HL-60/S4 treated with phorbol 12-myristate 13-acetate at 8.2 ng/mL for 4 days and 3 days (cell line): ENCODE data around the gene PTOV1.

Experiments used
- in situ Hi-C: fragments of 300-500 bp; cut with MboI; formaldehyde crosslinking; loops from 2 replicates; pipeline ENCODE4 v1.15.0; 2022; ENCODE audit warnings: low sequenced_read_pairs

The PTOV1 gene

GRCh38 chr19:49858088-49858985 is 7.4 kb downstream of the PTOV1 start:
- in situ Hi-C loops: no loop called here

GRCh38 chr19:49859682-49860335 is 8.8 kb downstream of the PTOV1 start:
- in situ Hi-C loops: no loop called here

- in situ Hi-C loops: no loop called here
Measured at GRCh38 chr19:49860336-49861102, 9.6 kb downstream of the PTOV1 start.

GRCh38 chr19:49861107-49861506 is 10.1 kb downstream of the PTOV1 start:
- in situ Hi-C loops: no loop called here

GRCh38 chr19:49861541-49862378 is 10.8 kb downstream of the PTOV1 start:
- in situ Hi-C loops: no loop called here

GRCh38 chr19:49862391-49863253 is 11.7 kb downstream of the PTOV1 start:
- in situ Hi-C loops: no loop called here

- in situ Hi-C loops: no loop called here
Measured at GRCh38 chr19:49863254-49863934, 12.4 kb downstream of the PTOV1 start.

GRCh38 chr19:49863935-49864320 is 13.0 kb downstream of the PTOV1 start:
- in situ Hi-C loops: no loop called here

GRCh38 chr19:49864890-49865289 is 13.9 kb downstream of the PTOV1 start:
- in situ Hi-C loops: no loop called here

- in situ Hi-C loops: no loop called here
Measured at GRCh38 chr19:49866933-49867782, 16.2 kb downstream of the PTOV1 start, which contains the start of gene PNKP. Gene PNKP, minus strand, starts transcription at chr19:49867576. Its CDS starts 372 bp downstream, at chr19:49867204.

GRCh38 chr19:49869009-49869483 is 18.1 kb downstream of the PTOV1 start:
- in situ Hi-C loops: no loop called here

- in situ Hi-C loops: no loop called here
Measured at GRCh38 chr19:49869484-49870308, 18.7 kb downstream of the PTOV1 start.

- in situ Hi-C loops: no loop called here
Measured at GRCh38 chr19:49870309-49870901, 19.4 kb downstream of the PTOV1 start.

GRCh38 chr19:49871349-49871985 is 20.5 kb downstream of the PTOV1 start:
- in situ Hi-C loops: no loop called here

GRCh38 chr19:49872245-49873128 is 21.5 kb downstream of the PTOV1 start:
- in situ Hi-C loops: no loop called here
